Measurements from ENCODE around the gene TYW1.
A peak's percentile ranks its signal among the peaks of the same experiment; 100 is the strongest.
"Not testable (repeated sequence)": the region's sequence is repeated elsewhere in the genome, so short reads cannot be mapped to it uniquely, and the experiment has no call there.

TYW1 gene

GRCh38 chr7:67145581-67146193, 149.1 kb downstream of the TYW1 start:
- not testable (repeated sequence) for DNase-seq (ENCODE audit: low spot score)

- not testable (repeated sequence) for DNase-seq (ENCODE audit: low spot score)
Measured at GRCh38 chr7:67149131-67149530, 152.5 kb downstream of the TYW1 start.

GRCh38 chr7:67154374-67154773, 157.7 kb downstream of the TYW1 start:
- DNase-seq (ENCODE audit: low spot score): not testable (repeated sequence)

GRCh38 chr7:67156064-67156463, 159.4 kb downstream of the TYW1 start:
- DNase-seq (ENCODE audit: low spot score): not testable (repeated sequence)

GRCh38 chr7:67163285-67163684, 166.7 kb downstream of the TYW1 start:
- DNase-seq (ENCODE audit: low spot score): not testable (repeated sequence)

- DNase-seq (ENCODE audit: low spot score): peak; percentile 3
Measured at GRCh38 chr7:67171151-67171550, 174.5 kb downstream of the TYW1 start.

GRCh38 chr7:67176730-67177129, 180.1 kb downstream of the TYW1 start:
- not testable (repeated sequence) for DNase-seq (ENCODE audit: low spot score)

- not testable (repeated sequence) for DNase-seq (ENCODE audit: low spot score)
Measured at GRCh38 chr7:67178915-67179688, 182.5 kb downstream of the TYW1 start.

- DNase-seq (ENCODE audit: low spot score): not testable (repeated sequence)
Measured at GRCh38 chr7:67182956-67183750, 186.5 kb downstream of the TYW1 start.

GRCh38 chr7:67184912-67185659, 188.5 kb downstream of the TYW1 start:
- DNase-seq (ENCODE audit: low spot score): not testable (repeated sequence)

GRCh38 chr7:67185660-67186129, 189.1 kb downstream of the TYW1 start:
- DNase-seq (ENCODE audit: low spot score): not testable (repeated sequence)

GRCh38 chr7:67189160-67189559, 192.5 kb downstream of the TYW1 start:
- not testable (repeated sequence) for DNase-seq (ENCODE audit: low spot score)

GRCh38 chr7:67189801-67190465, 193.3 kb downstream of the TYW1 start:
- DNase-seq (ENCODE audit: low spot score): not testable (repeated sequence)

GRCh38 chr7:67191002-67191720, 194.5 kb downstream of the TYW1 start:
- not testable (repeated sequence) for DNase-seq (ENCODE audit: low spot score)

- DNase-seq (ENCODE audit: low spot score): not testable (repeated sequence)
Measured at GRCh38 chr7:67192123-67192702, 195.6 kb downstream of the TYW1 start.

- DNase-seq (ENCODE audit: low spot score): not testable (repeated sequence)
Measured at GRCh38 chr7:67192889-67193613, 196.4 kb downstream of the TYW1 start.

- not testable (repeated sequence) for DNase-seq (ENCODE audit: low spot score)
Measured at GRCh38 chr7:67196176-67196575, 199.5 kb downstream of the TYW1 start.

- DNase-seq (ENCODE audit: low spot score): not testable (repeated sequence)
Measured at GRCh38 chr7:67198865-67199526, 202.4 kb downstream of the TYW1 start.
